Vein endothelial cell (primary cell): ENCODE measurements around the gene IVNS1ABP. TPM values are rescaled to one million over a fixed set of nuclear protein-coding genes. Genes with fewer than 3 reads are reported as not detected.

Experiments
- small RNA-seq: library from RNA; depleted of rRNA; stranded (forward); fragments of <200 nt; gene quantifications from one replicate; pipeline ENCODE3, GENCODE V24; 2012
- total RNA-seq: library from RNA; depleted of rRNA; stranded (reverse); fragments of >200 nt; gene quantifications from 2 replicates; pipeline ENCODE4 v1.2.3, GENCODE V29; 2012

Gene IVNS1ABP
- total RNA-seq: 59.8 and 87.7 TPM in 2 replicates

DNA sequence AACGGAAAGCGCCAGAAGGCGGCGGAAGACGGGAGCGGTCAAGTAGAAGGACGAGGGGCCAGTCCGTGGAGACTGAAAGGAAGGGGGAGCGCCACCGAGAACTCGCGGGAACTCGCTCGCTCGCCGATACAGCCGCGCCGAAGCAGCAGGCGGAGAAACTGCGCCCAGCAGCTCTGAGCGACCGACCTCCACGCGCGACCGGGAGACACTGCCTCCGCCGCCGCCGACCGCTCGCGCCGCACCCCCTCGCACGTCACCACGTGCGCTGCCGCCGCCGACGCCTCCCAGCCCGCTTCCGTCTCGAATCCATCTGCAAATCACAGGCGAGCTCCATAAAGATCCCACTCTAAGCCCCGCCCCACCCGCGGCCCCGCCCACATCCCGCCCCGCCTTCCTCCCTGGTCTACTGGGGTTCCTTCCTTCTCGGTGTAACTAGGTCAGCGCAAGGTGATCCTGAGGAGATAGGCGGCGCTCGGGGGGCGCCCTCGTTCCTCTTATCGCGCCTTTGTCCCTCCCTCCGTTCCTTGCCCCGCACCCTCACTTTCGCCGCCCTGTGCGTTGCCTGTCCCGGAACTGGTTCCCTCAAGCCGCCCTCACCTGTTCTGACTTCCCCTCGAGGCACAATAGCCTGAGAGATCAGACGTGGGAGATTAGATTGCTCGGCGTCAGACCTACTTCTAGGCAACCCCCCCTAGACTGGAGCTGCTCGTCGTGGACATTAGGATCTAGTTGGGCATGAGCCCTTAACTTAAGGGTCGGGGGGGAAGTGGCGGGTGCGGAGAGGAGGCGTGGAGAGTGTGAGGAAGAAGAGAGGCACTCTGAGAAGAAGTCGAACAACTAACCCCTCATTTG is at the start of gene IVNS1ABP:
TSS of gene IVNS1ABP (minus strand) at position 210 of the 852 bp plus-strand sequence. CDS start 7,750 bp downstream, outside the sequence.

Small RNA genes lying within 50 kb of the gene (small RNA-seq; reads per million reads assigned to genes)
- gene RF00019: not detected

Other genes starting within 250 kb of the IVNS1ABP start
- gene TRMT1L, start 160.3 kb downstream of the IVNS1ABP start, total RNA-seq: 9.5 and 26.0 TPM in 2 replicates
- gene SWT1, start 160.1 kb downstream of the IVNS1ABP start, total RNA-seq: 4.2 and 4.4 TPM in 2 replicates